GM18861 (cell line): ENCODE measurements around the gene HBG2.

Experiments
- ATAC-seq: cut with Tn5 transposase; IDR thresholded peaks from one replicate; pipeline ENCODE4 v1.9.1; 2021; ENCODE audit not compliant: unreplicated experiment

Gene HBG2

DNA sequence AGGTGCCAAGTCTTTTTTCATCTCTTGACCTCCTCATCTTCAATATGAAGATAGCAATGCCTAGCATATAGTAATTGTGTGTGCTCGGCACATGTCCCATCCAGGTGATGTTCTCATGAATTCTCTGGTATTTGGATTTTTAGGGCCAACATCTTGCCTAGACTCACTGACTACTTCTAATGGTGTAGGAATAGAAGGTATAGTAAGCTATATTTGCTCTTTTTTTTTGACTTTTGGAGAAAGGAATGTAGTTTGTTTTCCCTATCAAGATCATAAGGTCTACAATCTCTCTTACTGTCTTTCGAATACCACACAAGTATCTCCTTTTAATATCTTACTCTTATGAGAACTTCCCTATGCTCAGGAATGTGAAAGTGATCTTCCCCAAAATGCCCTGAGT is 23.5 kb downstream of the HBG2 start:
- ATAC-seq: no peak

DNA sequence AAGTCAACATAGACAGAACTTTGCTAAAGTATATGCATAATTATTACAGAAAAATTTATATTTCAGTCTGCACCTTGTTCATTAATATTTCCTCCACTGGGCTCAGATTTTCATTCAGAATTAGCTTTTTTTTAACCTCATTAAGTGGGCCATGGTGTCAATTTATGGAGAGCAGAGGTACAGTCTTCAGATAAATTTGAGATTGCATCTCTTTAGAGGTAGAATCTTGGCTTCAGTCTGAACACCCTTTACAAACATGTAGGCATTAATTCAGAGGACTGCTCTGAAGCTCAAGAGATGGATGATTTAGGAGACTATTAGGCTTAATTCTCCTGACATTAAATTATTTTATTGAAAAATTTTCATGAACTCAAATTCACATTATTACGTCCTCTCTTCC is 24.3 kb downstream of the HBG2 start:
- no peak for ATAC-seq

DNA sequence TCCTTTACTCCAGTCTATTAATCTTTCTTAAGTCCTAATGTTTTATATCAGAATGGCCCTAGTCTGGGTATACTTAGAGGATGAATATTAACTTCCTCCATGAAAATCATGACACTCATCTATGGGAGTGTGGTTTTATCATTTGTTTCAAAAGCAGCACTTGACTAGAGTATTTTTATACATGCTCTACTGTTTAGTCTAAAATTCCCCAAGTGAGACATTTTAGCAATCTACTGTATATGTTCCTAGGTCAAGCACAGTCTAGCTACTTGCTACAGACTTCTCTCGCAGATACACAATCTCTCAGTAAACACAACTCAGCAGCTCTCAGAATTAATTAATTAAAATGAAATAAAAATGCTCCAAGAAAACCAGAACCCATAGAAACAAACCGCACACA is 24.8 kb downstream of the HBG2 start:
- ATAC-seq: no peak

DNA sequence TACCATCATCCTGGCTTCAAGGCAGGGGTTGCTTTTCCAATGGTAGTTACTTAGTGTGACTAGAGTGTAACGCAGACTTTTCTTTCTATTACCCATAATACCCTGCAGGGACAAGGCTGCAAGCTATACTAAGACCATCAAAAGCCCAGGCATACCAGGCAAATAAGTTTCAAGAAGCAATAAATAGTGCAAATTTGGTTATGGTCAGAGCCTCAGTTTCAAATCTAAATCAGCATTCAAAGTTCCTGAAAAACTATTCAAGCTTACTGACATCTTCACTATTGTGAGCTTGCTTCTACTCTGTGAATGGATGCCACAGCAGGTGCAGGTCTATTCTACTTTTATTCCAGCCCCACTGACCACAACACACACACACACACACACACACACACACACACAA is 25.2 kb downstream of the HBG2 start:
- ATAC-seq: no peak

DNA sequence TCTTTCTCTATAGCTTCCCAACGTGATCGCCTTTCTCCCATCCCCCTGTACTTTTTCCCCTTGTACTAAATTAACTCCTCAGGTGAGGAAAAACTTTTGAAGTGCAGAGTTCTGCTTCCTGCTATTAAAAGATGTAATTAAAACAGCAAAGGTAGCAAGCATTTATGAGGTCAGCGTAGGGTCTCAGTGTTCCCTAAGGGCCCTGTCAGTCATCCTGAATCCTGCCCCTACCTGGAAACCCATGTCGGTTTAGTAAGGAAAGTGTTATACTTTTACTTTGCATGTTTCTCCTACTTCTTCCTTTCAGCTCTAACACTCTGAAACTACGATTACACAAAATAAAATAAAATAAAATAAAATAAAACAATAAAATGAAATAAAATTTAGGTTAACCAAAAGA is 26.5 kb downstream of the HBG2 start:
- ATAC-seq: no peak

DNA sequence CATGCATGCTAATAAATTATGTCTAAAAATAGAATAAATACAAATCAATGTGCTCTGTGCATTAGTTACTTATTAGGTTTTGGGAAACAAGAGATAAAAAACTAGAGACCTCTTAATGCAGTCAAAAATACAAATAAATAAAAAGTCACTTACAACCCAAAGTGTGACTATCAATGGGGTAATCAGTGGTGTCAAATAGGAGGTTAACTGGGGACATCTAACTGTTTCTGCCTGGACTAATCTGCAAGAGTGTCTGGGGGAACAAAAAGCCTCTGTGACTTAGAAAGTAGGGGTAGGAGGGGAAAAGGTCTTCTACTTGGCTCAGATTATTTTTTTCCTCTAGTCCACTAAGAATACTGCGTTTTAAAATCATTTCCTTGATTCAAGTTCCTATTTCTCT is 26.9 kb downstream of the HBG2 start:
- ATAC-seq: no peak

DNA sequence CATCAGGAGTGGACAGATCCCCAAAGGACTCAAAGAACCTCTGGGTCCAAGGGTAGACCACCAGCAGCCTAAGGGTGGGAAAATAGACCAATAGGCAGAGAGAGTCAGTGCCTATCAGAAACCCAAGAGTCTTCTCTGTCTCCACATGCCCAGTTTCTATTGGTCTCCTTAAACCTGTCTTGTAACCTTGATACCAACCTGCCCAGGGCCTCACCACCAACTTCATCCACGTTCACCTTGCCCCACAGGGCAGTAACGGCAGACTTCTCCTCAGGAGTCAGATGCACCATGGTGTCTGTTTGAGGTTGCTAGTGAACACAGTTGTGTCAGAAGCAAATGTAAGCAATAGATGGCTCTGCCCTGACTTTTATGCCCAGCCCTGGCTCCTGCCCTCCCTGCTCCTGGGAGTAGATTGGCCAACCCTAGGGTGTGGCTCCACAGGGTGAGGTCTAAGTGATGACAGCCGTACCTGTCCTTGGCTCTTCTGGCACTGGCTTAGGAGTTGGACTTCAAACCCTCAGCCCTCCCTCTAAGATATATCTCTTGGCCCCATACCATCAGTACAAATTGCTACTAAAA is 27.8 kb downstream of the HBG2 start, which contains the start of gene HBB:
Gene HBB, minus strand, starts transcription at position 340 of the 579 bp plus-strand sequence. Its CDS starts 50 bp downstream, at position 290.
- no peak for ATAC-seq

DNA sequence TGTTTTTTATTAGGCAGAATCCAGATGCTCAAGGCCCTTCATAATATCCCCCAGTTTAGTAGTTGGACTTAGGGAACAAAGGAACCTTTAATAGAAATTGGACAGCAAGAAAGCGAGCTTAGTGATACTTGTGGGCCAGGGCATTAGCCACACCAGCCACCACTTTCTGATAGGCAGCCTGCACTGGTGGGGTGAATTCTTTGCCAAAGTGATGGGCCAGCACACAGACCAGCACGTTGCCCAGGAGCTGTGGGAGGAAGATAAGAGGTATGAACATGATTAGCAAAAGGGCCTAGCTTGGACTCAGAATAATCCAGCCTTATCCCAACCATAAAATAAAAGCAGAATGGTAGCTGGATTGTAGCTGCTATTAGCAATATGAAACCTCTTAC is 29.1 kb downstream of the HBG2 start:
- ATAC-seq: no peak

DNA sequence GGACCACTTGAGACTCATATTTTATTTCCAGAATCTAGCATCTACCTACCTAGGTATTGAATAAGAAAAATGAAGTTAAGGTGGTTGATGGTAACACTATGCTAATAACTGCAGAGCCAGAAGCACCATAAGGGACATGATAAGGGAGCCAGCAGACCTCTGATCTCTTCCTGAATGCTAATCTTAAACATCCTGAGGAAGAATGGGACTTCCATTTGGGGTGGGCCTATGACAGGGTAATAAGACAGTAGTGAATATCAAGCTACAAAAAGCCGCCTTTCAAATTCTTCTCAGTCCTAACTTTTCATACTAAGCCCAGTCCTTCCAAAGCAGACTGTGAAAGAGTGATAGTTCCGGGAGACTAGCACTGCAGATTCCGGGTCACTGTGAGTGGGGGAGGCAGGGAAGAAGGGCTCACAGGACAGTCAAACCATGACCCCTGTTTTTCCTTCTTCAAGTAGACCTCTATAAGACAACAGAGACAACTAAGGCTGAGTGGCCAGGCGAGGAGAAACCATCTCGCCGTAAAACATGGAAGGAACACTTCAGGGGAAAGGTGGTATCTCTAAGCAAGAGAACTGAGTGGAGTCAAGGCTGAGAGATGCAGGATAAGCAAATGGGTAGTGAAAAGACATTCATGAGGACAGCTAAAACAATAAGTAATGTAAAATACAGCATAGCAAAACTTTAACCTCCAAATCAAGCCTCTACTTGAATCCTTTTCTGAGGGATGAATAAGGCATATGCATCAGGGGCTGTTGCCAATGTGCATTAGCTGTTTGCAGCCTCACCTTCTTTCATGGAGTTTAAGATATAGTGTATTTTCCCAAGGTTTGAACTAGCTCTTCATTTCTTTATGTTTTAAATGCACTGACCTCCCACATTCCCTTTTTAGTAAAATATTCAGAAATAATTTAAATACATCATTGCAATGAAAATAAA is 29.8 kb downstream of the HBG2 start:
- no peak for ATAC-seq

DNA sequence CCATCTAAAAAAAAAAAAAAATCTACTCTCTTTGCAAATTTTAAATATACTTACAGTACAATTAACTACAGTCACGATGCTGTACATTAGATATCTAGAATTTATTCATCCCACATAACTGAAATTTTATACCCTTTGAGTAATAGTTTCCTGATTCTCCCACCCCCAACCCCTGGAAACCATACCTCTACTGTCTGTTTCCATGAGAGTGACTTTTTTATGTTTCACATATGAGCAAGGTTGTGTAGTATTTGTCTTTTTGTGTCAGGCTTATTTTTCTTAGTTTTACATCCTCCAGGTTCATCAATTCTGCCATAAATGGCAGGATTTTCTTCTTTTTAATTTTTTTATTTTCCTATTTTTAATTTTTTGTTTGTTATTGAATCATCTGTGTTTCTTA is 30.9 kb downstream of the HBG2 start:
- no peak for ATAC-seq

DNA sequence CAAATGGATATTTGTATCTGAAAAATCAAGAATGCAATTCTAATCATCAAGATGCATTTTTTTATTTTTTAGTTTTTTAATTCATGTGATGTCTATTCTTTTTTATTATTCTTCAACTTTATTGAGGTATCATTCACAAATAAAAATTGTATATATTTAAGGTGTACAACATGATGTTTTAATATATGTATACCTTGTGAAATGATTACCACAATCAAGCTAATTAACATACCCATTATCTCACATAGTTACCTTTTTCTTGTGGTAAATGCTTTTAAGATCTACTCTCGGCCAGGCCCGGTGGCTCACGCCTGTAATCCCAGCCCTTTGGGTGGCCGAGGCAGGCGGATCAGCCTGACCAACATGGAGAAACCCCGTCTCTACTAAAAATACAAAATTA is 31.4 kb downstream of the HBG2 start:
- ATAC-seq: no peak

DNA sequence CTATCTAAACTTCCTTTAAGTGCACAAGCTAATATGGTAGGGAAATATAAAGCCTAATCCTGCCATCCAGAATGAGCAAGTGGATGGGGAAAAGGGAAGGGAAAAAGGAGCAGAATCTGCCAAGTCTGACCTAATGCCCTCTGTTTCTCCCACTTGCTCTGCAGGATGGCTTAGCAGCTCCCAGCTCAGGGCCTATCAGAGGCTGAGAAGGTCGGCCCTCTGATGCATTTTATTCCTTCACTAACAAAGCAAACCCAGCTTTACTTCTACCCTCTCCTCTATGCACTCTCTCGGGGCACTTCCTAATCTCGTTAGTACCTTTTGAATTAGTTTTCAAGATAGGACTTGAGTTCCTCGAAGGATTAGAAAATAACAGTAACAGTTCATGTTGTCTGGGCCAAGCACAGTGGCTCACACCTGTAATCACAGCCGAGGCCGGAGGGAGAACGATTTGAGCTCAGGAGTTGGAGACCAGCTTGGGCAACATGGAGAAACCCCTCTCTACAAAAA is 44.1 kb downstream of the HBG2 start:
- ATAC-seq: no peak

DNA sequence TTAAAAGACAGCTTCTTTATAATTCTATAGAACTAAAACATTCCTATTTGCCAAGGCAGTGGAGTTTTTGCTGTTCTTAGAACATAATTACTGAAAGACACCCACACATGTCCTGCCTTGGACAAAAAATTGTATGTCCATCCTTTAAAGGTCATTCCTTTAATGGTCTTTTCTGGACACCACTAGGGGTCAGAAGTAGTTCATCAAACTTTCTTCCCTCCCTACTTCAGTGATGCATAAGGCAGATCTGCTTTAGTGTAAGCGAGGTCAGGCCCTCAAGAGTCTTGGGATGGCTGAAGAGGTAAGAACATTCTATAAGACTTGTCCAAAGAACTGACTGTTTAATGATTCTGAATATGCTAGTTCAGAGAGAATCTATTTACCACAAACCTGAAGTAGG is 49.8 kb downstream of the HBG2 start:
- ATAC-seq: peak; percentile 88

DNA sequence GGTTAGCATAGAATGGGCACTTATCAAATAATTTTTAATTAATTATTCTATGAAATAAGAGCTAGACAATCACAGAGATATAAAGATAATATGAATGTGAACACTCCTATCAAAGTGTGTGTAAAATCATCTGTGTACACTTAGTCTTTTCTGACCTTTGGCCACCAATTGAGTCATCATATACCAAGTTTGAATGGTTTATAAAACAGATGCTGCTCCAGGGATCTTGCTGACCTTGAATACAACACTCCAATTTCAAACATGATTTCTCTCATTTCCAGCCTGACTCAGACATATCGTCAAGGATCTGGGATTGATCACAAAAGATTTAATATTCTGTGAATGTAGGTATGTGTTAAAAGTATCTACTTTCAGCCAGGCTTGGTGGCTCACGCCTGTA is 51.2 kb downstream of the HBG2 start:
- no peak for ATAC-seq
